ENCODE data around the gene DUSP16.

The DUSP16 gene

GRCh38 chr12:12460935-12461922, 101.4 kb downstream of the DUSP16 start:
- 100% methylated on average over 1 of the region's 8 CpGs for WGBS
- Histone ChIP-seq H2BK15ac (ENCODE audit: low read depth, poor library complexity, severe bottlenecking) (no peak overlapping the region), H3K79me1 (replicated peaks; ENCODE audit: low read length, poor library complexity, severe bottlenecking) (peaks cover 4% of the 10 kb centered on the region)

GRCh38 chr12:12456637-12457036, 106.0 kb downstream of the DUSP16 start:
- Histone ChIP-seq H3K4me1 (ENCODE audit: control insufficient read depth, insufficient read depth, low read depth, low read length) (peaks cover 2% of the 10 kb centered on the region), H4K91ac (ENCODE audit: low read length) (no peak overlapping the region), H3K14ac (ENCODE audit: low read length in 2 of 2) (no peak overlapping the region), H2BK120ac (ENCODE audit: low read depth, low read length) (no peak overlapping the region), H2BK12ac (ENCODE audit: low read length in 2 of 2) (no peak overlapping the region), H3K4ac (ENCODE audit: low read depth in 1 of 2, low read length in 2 of 2) (no peak overlapping the region), H3K36me3 (ENCODE audit: control insufficient read depth in 1 of 2, insufficient read depth in 2 of 2, low read depth in 1 of 2, low read length in 2 of 2) (no peaks in the 10 kb centered on the region), H3K4me3 (ENCODE audit: insufficient read depth in 1 of 2, low read depth in 1 of 2, low read length in 2 of 2) (peak overlapping the region in 1 of 2 experiments; percentile 44), H2AK5ac (ENCODE audit: low read length, severe bottlenecking) (no peak overlapping the region), H3K27ac (ENCODE audit: low read length, poor library complexity, severe bottlenecking) (no peak overlapping the region), H2BK15ac (ENCODE audit: low read depth, poor library complexity, severe bottlenecking) (no peak overlapping the region), H3K79me1 (replicated peaks; ENCODE audit: low read length, poor library complexity, severe bottlenecking) (peaks cover 3% of the 10 kb centered on the region), H3K23ac (ENCODE audit: low read length in 2 of 2) (no peak overlapping the region), H2AFZ (ENCODE audit: low read depth, low read length) (no peak overlapping the region), H4K8ac (ENCODE audit: low read length) (no peak overlapping the region), H3K18ac (ENCODE audit: low read depth in 1 of 2, low read length in 2 of 2) (no peak overlapping the region), H3K27me3 (ENCODE audit: control insufficient read depth in 1 of 2, insufficient read depth in 1 of 2, low read length in 2 of 2) (no peaks in the 10 kb centered on the region), H3K9me3 (ENCODE audit: control insufficient read depth, low read length) (no peaks in the 10 kb centered on the region), H3K4me2 (ENCODE audit: low read length, poor library complexity, severe bottlenecking) (no peak overlapping the region), H2BK5ac (ENCODE audit: low read depth, low read length, poor library complexity, severe bottlenecking) (no peak overlapping the region), H3K9ac (ENCODE audit: low read length) (peak overlapping the region; percentile 66)
- WGBS = 98% methylated on average over 4 of the region's 5 CpGs
- no peak for DNase-seq

More at GRCh38 chr12:12460935-12461922, 101.4 kb downstream of the DUSP16 start:
- no peak for DNase-seq
- no peak overlapping the region for H4K91ac ChIP-seq (ENCODE audit: low read length)
- H2AK5ac ChIP-seq (ENCODE audit: low read length, severe bottlenecking) = no peak overlapping the region
- H3K27me3 ChIP-seq (ENCODE audit: control insufficient read depth in 1 of 2, insufficient read depth in 1 of 2, low read length in 2 of 2) = no peaks in the 10 kb centered on the region
- H3K9ac ChIP-seq (ENCODE audit: low read length) = no peak overlapping the region
- H3K4ac ChIP-seq (ENCODE audit: low read depth in 1 of 2, low read length in 2 of 2) = no peak overlapping the region
- H3K18ac ChIP-seq (ENCODE audit: low read depth in 1 of 2, low read length in 2 of 2) = no peak overlapping the region
- no peaks in the 10 kb centered on the region for H3K9me3 ChIP-seq (ENCODE audit: control insufficient read depth, low read length)
- no peak overlapping the region for H3K27ac ChIP-seq (ENCODE audit: low read length, poor library complexity, severe bottlenecking)
- H3K4me3 ChIP-seq (ENCODE audit: insufficient read depth in 1 of 2, low read depth in 1 of 2, low read length in 2 of 2) = no peak overlapping the region
- H3K14ac ChIP-seq (ENCODE audit: low read length in 2 of 2) = no peak overlapping the region
- H3K4me2 ChIP-seq (ENCODE audit: low read length, poor library complexity, severe bottlenecking) = no peak overlapping the region
- no peak overlapping the region for H2AFZ ChIP-seq (ENCODE audit: low read depth, low read length)
- H4K8ac ChIP-seq (ENCODE audit: low read length) = no peak overlapping the region
- no peak overlapping the region for H2BK120ac ChIP-seq (ENCODE audit: low read depth, low read length)
- H3K23ac ChIP-seq (ENCODE audit: low read length in 2 of 2) = no peak overlapping the region
- peaks cover 2% of the 10 kb centered on the region for H3K4me1 ChIP-seq (ENCODE audit: control insufficient read depth, insufficient read depth, low read depth, low read length)
- H2BK5ac ChIP-seq (ENCODE audit: low read depth, low read length, poor library complexity, severe bottlenecking) = no peak overlapping the region
- H3K36me3 ChIP-seq (ENCODE audit: control insufficient read depth in 1 of 2, insufficient read depth in 2 of 2, low read depth in 1 of 2, low read length in 2 of 2) = peaks cover 6 to 9% of the 10 kb centered on the region in 2 experiments
- H2BK12ac ChIP-seq (ENCODE audit: low read length in 2 of 2) = no peak overlapping the region

- Histone ChIP-seq H3K27me3 (ENCODE audit: control insufficient read depth in 1 of 2, insufficient read depth in 1 of 2, low read length in 2 of 2) (no peaks in the 10 kb centered on the region), H2AK5ac (ENCODE audit: low read length, severe bottlenecking) (no peak overlapping the region), H2AFZ (ENCODE audit: low read depth, low read length) (no peak overlapping the region), H4K8ac (ENCODE audit: low read length) (no peak overlapping the region), H3K4me3 (ENCODE audit: insufficient read depth in 1 of 2, low read depth in 1 of 2, low read length in 2 of 2) (no peak overlapping the region), H3K23ac (ENCODE audit: low read length in 2 of 2) (no peak overlapping the region), H2BK5ac (ENCODE audit: low read depth, low read length, poor library complexity, severe bottlenecking) (no peak overlapping the region), H3K14ac (ENCODE audit: low read length in 2 of 2) (no peak overlapping the region), H3K27ac (ENCODE audit: low read length, poor library complexity, severe bottlenecking) (no peak overlapping the region), H3K4ac (ENCODE audit: low read depth in 1 of 2, low read length in 2 of 2) (no peak overlapping the region), H3K4me1 (ENCODE audit: control insufficient read depth, insufficient read depth, low read depth, low read length) (peaks cover 2% of the 10 kb centered on the region), H3K36me3 (ENCODE audit: control insufficient read depth in 1 of 2, insufficient read depth in 2 of 2, low read depth in 1 of 2, low read length in 2 of 2) (no peaks in the 10 kb centered on the region), H2BK120ac (ENCODE audit: low read depth, low read length) (no peak overlapping the region), H3K4me2 (ENCODE audit: low read length, poor library complexity, severe bottlenecking) (no peak overlapping the region), H3K9ac (ENCODE audit: low read length) (no peak overlapping the region), H3K79me1 (replicated peaks; ENCODE audit: low read length, poor library complexity, severe bottlenecking) (peaks cover 3% of the 10 kb centered on the region), H4K91ac (ENCODE audit: low read length) (no peak overlapping the region), H2BK15ac (ENCODE audit: low read depth, poor library complexity, severe bottlenecking) (no peak overlapping the region), H3K9me3 (ENCODE audit: control insufficient read depth, low read length) (no peaks in the 10 kb centered on the region), H2BK12ac (ENCODE audit: low read length in 2 of 2) (no peak overlapping the region), H3K18ac (ENCODE audit: low read depth in 1 of 2, low read length in 2 of 2) (no peak overlapping the region)
- DNase-seq = no peak
Observed at GRCh38 chr12:12454315-12454714, 108.3 kb downstream of the DUSP16 start.

- no peak overlapping the region for H2BK120ac ChIP-seq (ENCODE audit: low read depth, low read length)
- no peaks in the 10 kb centered on the region for H3K36me3 ChIP-seq (ENCODE audit: control insufficient read depth in 1 of 2, insufficient read depth in 2 of 2, low read depth in 1 of 2, low read length in 2 of 2)
- H4K91ac ChIP-seq (ENCODE audit: low read length) = no peak overlapping the region
- 88% methylated on average over 1 of the region's 1 CpG for WGBS
- no peak overlapping the region for H3K18ac ChIP-seq (ENCODE audit: low read depth in 1 of 2, low read length in 2 of 2)
- H3K9me3 ChIP-seq (ENCODE audit: control insufficient read depth, low read length) = no peaks in the 10 kb centered on the region
- H3K79me1 ChIP-seq (replicated peaks; ENCODE audit: low read length, poor library complexity, severe bottlenecking) = peaks cover 5% of the 10 kb centered on the region
- H3K4me1 ChIP-seq (ENCODE audit: control insufficient read depth, insufficient read depth, low read depth, low read length) = peaks cover 2% of the 10 kb centered on the region
- H2BK12ac ChIP-seq (ENCODE audit: low read length in 2 of 2) = no peak overlapping the region
- no peak overlapping the region for H3K14ac ChIP-seq (ENCODE audit: low read length in 2 of 2)
- no peak overlapping the region for H3K4ac ChIP-seq (ENCODE audit: low read depth in 1 of 2, low read length in 2 of 2)
- H3K27ac ChIP-seq (ENCODE audit: low read length, poor library complexity, severe bottlenecking) = no peak overlapping the region
- no peak overlapping the region for H2AFZ ChIP-seq (ENCODE audit: low read depth, low read length)
- no peak overlapping the region for H3K23ac ChIP-seq (ENCODE audit: low read length in 2 of 2)
- H4K8ac ChIP-seq (ENCODE audit: low read length) = no peak overlapping the region
- no peak overlapping the region for H3K4me3 ChIP-seq (ENCODE audit: insufficient read depth in 1 of 2, low read depth in 1 of 2, low read length in 2 of 2)
- H3K4me2 ChIP-seq (ENCODE audit: low read length, poor library complexity, severe bottlenecking) = no peak overlapping the region
- no peak overlapping the region for H3K9ac ChIP-seq (ENCODE audit: low read length)
- H2AK5ac ChIP-seq (ENCODE audit: low read length, severe bottlenecking) = no peak overlapping the region
- DNase-seq = no peak
- no peak overlapping the region for H2BK5ac ChIP-seq (ENCODE audit: low read depth, low read length, poor library complexity, severe bottlenecking)
- H2BK15ac ChIP-seq (ENCODE audit: low read depth, poor library complexity, severe bottlenecking) = no peak overlapping the region
- H3K27me3 ChIP-seq (ENCODE audit: control insufficient read depth in 1 of 2, insufficient read depth in 1 of 2, low read length in 2 of 2) = no peaks in the 10 kb centered on the region
Observed at GRCh38 chr12:12453635-12454034, 109.0 kb downstream of the DUSP16 start.

All from mesenchymal stem cell (in vitro differentiated cells and primary cell).